T-helper 1 cell treated with Interleukin-12 subunit alpha and Interleukin-12 subunit beta and Interleukin-4 antibody, amounts not matched to agents 30 ng/mL and 1 ng/mL, for 36 hours (primary cell): ENCODE results near the gene METTL25B. TPM values are rescaled to one million over a fixed set of nuclear protein-coding genes. Genes with fewer than 3 reads are reported as not detected.

Experiments
- intact Hi-C: fragments of 100-400 bp; cut with micrococcal nuclease; formaldehyde crosslinking; loops from one replicate; pipeline ENCODE4 v1.15.1; 2024
- total RNA-seq: library from RNA; stranded (reverse); gene quantifications from 2 replicates; pipeline ENCODE4 v1.2.3, GENCODE V29; 2022

Gene METTL25B
- total RNA-seq, 1 donor from 2014 or later = 30.6 TPM

DNA sequence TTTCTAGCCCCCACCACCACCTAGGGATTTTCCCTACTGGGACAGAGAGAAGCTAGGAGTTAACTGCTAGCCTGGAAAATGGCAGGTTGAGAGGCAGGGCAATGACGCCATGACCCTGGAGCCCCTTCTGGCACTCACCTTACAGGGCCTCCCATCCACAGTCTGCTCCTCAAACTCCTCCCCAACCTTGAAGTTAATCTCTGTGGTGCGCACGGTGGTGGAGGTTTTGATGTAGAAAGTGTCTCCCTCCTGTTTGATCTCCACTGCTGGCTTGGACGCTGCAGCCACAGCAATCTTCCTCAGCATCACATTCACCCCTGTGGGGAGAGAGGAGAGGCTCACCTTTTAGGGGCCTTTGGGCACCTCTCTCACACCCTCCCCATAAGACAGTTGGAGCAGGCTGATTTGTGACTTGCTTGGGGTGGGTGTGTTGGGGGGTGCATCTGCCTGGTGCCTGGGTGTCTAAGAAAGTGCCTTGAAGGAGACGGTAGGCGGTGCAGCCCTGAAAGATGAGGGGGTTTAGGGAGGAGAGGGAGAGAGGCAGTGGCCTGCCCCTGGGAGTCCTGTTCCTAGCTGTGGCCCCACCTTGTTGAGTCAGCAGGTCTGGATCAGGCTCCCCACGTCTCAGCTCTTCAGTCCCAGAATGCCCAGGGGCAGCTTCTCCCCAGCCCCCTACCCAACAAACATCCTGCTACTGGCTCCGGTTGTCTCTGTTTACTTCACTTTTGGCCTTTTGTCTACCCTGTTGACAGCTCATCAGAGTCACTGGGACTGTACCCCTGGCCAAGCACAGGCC lies 27.3 kb upstream of the METTL25B start:
- intact Hi-C loops = no loop called here

DNA sequence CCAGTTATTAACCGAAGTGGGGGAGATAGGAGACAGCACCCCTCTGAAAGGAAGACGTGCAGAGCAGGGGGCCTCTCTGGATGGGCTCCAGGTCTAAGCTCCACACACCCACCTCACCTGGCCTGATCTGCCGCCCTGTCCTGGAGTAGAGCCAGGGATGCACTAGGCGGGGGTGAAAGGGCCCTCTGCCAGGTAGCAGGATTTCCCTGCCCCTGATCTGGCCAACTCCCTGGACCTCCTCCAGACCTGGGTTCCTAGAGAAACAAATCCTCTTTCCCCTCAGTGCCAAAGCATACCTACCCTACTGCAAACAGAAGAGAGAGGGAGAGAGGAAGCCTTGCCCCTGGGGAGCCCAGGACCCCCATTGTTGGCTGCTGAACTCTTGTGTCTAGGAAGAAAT lies 24.9 kb upstream of the METTL25B start:
- intact Hi-C loops = no loop called here

GRCh38 chr1:156703741-156704140 lies 24.5 kb upstream of the METTL25B start:
- intact Hi-C loops = no loop called here

DNA sequence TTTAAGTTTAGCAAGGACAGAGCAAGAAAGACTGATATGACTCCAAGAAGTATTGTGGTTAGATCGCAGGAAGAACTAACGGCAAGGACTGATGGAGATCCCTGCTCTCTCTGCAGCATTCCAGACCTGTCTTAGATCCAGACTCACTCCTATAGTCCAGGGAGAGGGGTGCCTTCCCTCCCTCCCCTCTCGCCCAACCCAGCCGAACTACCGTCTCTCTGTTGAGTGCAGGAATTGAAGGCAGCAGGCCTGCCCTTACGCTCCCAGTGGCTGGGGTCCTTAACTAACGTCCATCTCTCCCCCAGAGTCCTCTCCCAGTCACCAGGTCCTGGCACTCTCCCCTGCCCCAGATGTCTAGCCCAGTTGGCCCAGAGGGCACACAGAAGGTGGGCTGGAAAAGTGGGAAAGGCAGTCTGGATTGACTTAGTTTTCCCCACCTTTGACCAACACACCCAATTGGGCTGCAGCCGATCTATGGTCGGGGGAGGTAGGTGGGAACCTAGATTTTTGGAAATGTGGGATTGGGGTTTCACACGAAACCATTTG lies 24.0 kb upstream of the METTL25B start:
- intact Hi-C loops = no loop called here

DNA sequence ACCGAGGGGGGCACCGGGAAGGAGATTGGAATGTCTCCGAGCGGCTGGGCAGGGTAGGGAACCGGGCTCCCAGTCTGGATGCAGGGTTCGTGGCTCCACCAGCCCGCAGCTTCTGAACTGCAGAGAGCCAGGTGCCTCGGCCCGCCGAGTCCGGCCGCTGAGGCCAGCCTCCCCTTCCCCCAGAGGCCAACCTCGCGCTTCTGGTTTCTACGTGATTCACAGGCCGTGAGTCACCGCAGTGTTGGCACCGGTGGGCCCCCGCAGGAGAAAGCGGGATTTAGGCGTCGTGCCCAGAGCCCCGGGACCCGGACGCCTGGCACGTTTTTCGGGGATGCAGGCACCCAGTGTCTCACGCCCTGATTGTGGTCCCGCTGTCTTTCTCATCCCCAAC lies 23.3 kb upstream of the METTL25B start:
- intact Hi-C loops = loop anchor here (5.0 kb wide), 1 partner anchor 187 kb away; the partner anchor contains the start of gene PEAR1

- intact Hi-C loops = loop anchor here (5.0 kb wide), 1 partner anchor 187 kb away; the partner anchor contains the start of gene PEAR1
Observed at GRCh38 chr1:156705321-156705917, 22.9 kb upstream of the METTL25B start, which contains the start of gene CRABP2. Gene CRABP2, minus strand, starts transcription at chr1:156705583. Its CDS starts 137 bp downstream, at chr1:156705446.

GRCh38 chr1:156705918-156706656 lies 22.2 kb upstream of the METTL25B start:
- intact Hi-C loops = loop anchor here (1.0 to 5.0 kb wide), 5 partner anchors 17 to 186 kb away; partner anchors contain the start of gene PEAR1

GRCh38 chr1:156706657-156707416 lies 21.4 kb upstream of the METTL25B start:
- intact Hi-C loops = loop anchor here (1.0 to 5.0 kb wide), 5 partner anchors 18 to 185 kb away; partner anchors contain the start of gene PEAR1

DNA sequence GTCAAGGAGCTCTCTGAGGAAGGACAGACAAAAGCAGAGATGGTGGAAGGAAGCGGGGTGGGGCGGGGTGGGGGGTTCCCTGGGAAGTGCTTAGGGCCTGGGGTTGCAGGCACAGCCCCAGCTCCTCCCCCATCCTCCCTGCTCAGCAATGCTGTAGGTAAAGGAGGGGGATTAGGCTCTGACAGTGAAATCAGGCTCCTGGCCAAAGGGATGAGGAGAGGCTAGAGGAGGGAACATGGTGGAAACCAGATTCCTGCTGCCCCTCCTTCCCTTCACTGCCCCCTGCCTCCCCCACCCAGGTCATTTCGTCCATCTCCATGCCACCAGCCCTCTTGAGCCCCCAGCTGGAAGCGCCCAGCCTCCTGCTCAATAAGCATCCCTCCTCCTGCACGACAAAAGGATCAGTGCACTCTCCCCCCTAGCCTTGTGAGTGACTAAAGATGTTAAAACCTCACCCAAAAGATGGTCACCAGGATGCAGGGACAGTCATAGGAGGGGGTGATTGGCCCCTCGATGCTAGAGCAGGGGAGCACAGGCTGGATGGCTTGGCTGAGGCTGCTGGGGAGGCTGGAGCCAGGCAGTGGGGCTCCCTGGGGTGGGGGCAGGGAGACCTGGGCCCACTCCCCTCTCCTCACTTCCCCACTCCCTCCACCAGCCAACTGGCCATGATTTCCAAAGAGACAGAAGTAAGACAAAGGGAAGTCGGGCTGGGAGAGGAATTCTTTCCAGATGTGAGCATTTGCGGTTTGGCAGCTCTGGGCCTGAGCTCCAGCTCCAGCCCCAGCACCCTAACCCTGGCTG lies 20.7 kb upstream of the METTL25B start:
- intact Hi-C loops = loop anchor here (5.0 kb wide), 1 partner anchor 185 kb away; the partner anchor contains the start of gene PEAR1

DNA sequence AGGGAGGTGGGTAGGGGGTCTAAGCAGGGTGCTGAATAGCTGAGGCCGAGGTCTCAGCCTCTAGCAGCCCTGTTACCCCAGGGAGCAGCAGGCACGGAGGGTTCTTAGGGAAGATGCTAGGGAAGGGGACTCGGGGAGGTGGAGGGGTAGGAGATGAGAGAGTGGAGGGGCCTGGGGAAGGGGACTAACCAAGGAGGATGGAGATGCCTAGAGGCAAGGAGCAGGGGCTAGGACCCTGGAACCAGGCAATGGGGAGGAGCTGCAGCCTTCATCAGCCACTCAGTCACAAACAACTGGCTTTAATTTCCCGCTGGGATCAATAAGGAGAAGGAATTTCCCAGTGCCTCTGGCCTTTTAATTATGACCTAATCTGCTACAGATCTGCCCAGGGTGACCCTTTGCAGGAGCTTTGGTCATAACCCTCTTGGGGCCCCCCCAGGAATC lies 20.0 kb upstream of the METTL25B start:
- intact Hi-C loops = loop anchor here (5.0 kb wide), 1 partner anchor 184 kb away; the partner anchor contains the start of gene PEAR1

- intact Hi-C loops = loop anchor here (5.0 kb wide), 1 partner anchor 183 kb away; the partner anchor contains the start of gene PEAR1
Observed at GRCh38 chr1:156709031-156709430, 19.2 kb upstream of the METTL25B start.

- intact Hi-C loops = loop anchor here (5.0 kb wide), 1 partner anchor 182 kb away; the partner anchor contains the start of gene PEAR1
Observed at GRCh38 chr1:156709757-156710489, 18.3 kb upstream of the METTL25B start.

GRCh38 chr1:156711011-156711817 lies 17.1 kb upstream of the METTL25B start:
- intact Hi-C loops = no loop called here

DNA sequence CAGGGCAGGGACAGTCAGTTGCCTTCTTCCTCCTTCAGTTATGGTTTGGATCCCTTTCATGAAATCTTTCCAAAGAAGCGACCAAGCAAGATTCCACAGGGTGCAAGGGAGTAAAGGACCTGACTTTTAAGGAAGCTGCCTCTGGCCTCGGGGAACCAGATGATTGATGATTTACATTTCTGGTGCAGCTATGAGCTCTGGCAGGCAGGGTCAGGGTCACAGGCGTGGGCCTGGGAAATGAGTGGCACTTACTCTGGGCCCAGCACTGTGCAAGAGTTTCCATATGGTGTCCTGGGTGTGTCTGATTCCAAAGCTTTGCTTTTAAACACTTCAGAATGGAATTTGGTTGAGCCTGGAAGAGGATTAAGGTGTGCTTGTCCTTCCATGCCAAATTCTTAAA lies 15.6 kb upstream of the METTL25B start:
- intact Hi-C loops = no loop called here

DNA sequence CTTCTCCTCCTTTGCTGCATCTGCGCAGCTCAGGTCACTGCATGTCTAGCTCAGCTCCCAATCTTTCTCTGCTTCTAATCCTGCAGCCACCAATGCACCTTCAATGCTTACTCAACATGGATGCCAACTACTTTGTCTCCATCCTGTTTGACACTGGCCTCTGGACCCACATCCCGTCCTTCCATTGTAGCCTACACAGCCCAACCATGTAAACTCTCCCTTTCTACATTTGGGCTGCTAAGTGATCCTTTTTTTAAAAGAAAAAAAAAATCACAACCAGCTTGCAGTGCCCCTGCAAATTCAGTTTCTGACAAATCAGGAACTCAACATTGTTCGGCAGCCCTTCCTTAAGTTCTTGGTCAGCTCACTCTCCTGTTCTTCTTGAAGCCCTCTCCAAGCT lies 13.4 kb upstream of the METTL25B start:
- intact Hi-C loops = no loop called here

DNA sequence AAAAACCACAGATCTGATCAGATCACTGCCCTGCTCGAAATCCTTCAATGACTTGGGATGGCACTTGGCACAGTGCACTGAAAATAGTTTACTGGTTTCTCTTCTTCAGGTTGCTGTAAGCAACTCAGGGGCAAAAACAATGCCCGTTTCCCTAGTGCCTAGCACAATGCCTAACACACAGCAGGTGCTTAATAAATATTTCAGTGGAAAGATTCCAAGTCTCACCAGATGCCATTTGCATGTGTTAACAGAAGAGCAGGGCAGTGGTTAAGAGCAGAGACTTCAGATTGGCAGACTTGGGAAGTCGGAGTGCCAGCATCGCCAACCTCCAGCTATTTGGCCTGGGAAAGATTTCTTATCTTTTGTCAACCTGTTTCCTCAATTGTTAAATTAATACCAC lies 10.9 kb upstream of the METTL25B start:
- intact Hi-C loops = no loop called here

DNA sequence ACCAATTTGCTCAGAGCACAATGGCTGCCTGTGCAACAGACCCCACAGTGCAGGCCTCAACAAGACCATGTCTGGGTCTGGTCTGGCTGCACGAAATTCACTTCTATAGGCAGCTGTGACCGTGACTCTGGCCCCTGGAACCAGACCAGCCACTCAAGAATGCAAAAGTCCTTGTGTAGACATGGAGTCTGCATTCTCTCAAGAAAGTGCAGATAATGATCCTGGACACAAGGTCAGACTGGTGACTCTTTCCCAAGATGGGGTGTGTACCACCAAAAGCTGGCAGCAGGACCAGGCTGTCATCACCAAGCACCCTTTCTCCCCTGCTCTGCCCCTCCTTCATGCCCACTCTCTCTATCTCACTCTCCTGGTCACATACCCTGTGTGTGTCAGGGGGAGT lies 7.1 kb upstream of the METTL25B start:
- intact Hi-C loops = no loop called here

- intact Hi-C loops = no loop called here
Observed at GRCh38 chr1:156721535-156721934, 6.7 kb upstream of the METTL25B start.
